B cell (primary cell): ENCODE measurements around the gene TEKT4.
"Not testable (repeated sequence)": the region's sequence is repeated elsewhere in the genome, so short reads cannot be mapped to it uniquely, and the experiment has no call there.

Source experiments
- EZH2 ChIP-seq: IDR thresholded peaks from 2 replicates; pipeline ENCODE4 v1.6.1; 2012; ENCODE audit warnings: borderline replicate concordance, low read depth, mild to moderate bottlenecking, moderate library complexity, low read length; ENCODE audit not compliant: insufficient read depth, poor library complexity, severe bottlenecking
- TF ChIP-seq, protein P1 (sequence below): fragments of 200-600 bp; IDR thresholded peaks from one replicate; pipeline ENCODE4 v1.8.0; 2022; ENCODE audit warnings: antibody characterized with exemption, mild to moderate bottlenecking

DNA sequence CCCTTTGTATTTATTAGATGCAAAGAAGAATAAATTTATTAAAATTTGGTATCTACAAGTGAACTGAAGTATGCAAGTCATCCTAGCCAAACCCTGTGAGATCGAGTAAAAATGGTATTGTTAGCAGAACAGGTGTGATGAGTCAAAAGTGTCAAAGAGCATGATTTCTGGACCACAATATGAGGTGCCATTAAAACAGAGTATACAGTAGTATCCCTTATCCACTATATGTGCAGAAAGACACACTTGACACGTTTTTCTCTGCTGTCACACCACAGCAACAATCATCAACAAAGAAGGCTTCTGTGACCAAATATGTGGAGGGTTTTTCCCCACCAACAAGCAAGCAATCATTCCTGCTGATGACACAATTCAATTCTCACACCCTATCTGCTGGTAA, 32.0 kb upstream of the TEKT4 start:
- TF ChIP-seq, protein P1, sequence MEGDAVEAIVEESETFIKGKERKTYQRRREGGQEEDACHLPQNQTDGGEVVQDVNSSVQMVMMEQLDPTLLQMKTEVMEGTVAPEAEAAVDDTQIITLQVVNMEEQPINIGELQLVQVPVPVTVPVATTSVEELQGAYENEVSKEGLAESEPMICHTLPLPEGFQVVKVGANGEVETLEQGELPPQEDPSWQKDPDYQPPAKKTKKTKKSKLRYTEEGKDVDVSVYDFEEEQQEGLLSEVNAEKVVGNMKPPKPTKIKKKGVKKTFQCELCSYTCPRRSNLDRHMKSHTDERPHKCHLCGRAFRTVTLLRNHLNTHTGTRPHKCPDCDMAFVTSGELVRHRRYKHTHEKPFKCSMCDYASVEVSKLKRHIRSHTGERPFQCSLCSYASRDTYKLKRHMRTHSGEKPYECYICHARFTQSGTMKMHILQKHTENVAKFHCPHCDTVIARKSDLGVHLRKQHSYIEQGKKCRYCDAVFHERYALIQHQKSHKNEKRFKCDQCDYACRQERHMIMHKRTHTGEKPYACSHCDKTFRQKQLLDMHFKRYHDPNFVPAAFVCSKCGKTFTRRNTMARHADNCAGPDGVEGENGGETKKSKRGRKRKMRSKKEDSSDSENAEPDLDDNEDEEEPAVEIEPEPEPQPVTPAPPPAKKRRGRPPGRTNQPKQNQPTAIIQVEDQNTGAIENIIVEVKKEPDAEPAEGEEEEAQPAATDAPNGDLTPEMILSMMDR: not testable (repeated sequence)
- TF ChIP-seq EZH2: not testable (repeated sequence)
